HPDE6-E6E7 (cell line): ENCODE data around the gene MARCHF11.

Source experiments
- DNase-seq: peaks from one replicate; pipeline ENCODE4 v3.0.0; 2011; ENCODE audit warnings: missing footprints; ENCODE audit errors: extremely low spot score

MARCHF11 gene

GRCh38 chr5:16051246-16051755 lies 128.3 kb downstream of the MARCHF11 start:
- DNase-seq = no peak

DNA sequence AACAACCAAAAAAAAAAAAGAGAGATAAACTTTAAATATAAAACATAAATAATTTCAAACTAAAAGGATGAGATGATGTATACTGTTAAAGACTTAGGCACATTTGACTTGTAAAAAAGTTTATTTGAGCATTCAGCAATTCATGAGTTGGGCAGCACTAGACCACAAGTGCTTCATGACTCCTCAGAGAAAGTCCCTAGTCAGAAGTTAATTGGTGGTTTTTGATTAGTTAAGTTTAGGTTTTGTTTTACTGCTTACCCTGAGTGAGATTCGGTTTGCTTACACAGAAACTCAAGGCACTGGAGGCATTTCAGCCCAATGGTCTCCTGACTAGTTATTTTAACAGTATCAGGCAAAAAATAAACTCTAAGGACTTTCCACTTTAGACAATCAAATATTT lies 129.2 kb downstream of the MARCHF11 start:
- DNase-seq = no peak

- no peak for DNase-seq
These were observed 129.8 kb downstream of the MARCHF11 start for GRCh38 chr5:16049761-16050160.

- DNase-seq = no peak
These were observed 131.5 kb downstream of the MARCHF11 start for GRCh38 chr5:16048132-16048531.

- DNase-seq = no peak
These were observed 136.1 kb downstream of the MARCHF11 start for GRCh38 chr5:16043349-16043965.

GRCh38 chr5:16037121-16037845 lies 142.3 kb downstream of the MARCHF11 start:
- DNase-seq = no peak

DNA sequence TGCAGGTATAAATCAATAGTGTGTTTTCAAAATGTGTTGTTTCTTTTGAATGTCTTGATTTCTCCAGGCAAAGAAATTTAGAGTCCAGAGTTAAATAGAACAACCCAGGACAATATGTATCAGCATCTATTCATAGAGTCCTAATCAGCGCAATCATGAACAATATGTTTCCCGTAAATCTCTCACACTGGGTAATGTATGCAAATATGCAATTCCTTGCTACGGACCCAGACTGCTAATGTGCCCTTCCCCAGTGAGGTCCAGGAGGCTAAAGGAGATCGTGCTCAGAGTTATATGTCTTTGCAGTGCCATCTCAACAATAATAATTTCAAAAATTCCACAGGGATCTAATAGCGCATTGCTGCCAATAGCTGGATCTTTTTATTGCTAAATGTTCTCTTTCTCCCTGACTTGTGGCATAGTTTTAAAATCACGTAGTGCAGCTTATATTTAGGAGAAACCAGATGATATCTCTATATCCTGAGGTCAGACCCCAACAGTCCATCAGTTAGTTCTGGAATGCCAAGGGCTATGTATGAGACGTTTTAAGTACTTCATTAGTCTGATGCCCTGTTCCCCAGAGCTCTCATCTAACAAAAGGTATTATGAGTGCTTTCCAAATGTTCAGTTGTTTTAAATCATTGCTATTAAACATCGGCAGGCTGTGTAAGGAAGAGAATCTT lies 145.1 kb downstream of the MARCHF11 start:
- no peak for DNase-seq

GRCh38 chr5:16033187-16033925 lies 146.2 kb downstream of the MARCHF11 start:
- no peak for DNase-seq

- no peak for DNase-seq
These were observed 150.9 kb downstream of the MARCHF11 start for GRCh38 chr5:16028708-16029107.

DNA sequence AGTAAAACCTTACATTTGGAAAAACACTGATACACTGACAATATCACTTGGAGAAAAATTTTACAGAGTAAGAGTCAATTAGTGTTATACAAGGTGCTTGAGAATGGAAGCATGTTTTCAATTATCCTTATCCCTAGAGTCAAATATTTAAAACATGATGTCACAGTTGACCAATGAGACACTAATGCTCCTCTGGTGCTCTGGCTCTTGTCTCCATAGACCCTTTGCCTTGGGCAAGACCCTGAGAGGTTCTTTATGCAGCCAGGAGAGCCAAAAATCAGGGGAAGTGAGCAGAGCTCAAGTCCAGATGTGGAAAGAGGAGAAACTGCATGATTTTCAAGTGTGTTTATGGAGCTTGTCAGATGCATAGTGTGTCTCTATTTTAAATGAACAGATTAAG lies 153.9 kb downstream of the MARCHF11 start:
- no peak for DNase-seq

DNA sequence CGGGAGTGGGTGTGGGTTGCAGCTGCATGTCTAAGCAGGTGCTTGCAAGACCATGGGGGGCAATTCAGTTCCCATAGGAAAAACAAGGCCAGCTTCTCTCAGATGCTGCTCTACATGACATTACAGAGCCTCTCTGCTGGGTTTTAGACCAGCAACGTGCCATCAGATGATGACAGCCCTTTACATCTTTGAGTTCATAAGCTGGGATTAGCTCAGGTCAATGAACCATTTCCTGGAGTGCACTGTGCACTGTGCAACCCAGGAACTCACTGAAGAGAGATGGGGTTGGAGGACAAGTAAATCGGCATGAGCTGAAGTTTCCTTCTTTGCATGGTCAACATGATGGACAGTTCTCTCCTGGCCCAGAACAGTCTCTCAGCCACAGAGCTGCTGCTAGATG lies 160.6 kb downstream of the MARCHF11 start:
- DNase-seq = no peak

DNA sequence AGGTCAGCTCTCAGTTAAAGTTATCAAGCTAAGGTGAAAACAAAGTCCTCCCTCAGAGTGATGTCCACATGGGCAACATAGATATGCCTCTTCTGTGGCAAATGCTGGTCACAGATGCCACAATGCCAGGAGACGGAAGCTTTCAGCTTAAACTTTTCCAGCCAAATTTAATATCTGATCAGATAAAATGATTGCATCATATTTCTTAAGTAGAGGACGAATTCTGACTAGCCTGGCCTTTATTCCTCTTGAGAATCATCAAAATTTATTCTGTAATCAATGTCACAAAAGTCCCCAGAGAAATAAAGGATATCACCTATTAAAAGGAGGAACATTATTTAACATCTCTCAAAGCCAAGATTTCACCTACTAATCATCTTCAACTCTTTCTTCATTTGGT lies 161.9 kb downstream of the MARCHF11 start:
- no peak for DNase-seq
